GM19452 (cell line): ENCODE measurements around the gene GH2.
"Not testable (repeated sequence)": the region's sequence is repeated elsewhere in the genome, so short reads cannot be mapped to it uniquely, and the experiment has no call there.

Source experiments
- ATAC-seq: cut with Tn5 transposase; IDR thresholded peaks from one replicate; pipeline ENCODE4 v1.9.1; 2021; ENCODE audit not compliant: unreplicated experiment

Gene GH2

GRCh38 chr17:63874693-63875092, 7.1 kb downstream of the GH2 start:
- not testable (repeated sequence) for ATAC-seq

- not testable (repeated sequence) for ATAC-seq
Measured at GRCh38 chr17:63874061-63874626, 7.6 kb downstream of the GH2 start.

DNA sequence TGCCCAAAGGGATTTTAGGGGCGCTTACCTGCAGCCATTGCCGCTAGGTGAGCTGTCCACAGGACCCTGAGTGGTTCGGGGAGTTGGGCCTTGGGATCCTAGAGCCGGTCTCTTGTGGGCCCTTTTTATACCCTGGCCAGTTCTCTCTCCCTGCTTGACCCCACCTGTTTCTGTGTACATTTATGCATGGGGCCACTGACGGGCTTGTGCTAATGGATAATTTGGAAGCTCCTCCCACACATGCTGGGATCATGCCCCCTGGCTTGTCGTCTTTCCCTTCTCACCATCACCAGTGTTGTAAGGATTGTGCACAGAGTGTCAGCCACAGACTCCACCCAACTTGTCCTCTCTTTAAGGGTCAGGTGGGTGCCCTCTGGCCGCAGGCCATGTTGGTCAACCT, 8.2 kb downstream of the GH2 start, which contains the start of gene CSH2:
CSH2 (minus strand) TSS at position 101 of the 400 bp plus-strand sequence; CDS start at position 38, 63 bp downstream.
- not testable (repeated sequence) for ATAC-seq

GRCh38 chr17:63871646-63872365, 9.9 kb downstream of the GH2 start:
- ATAC-seq, result not testable (repeated sequence)

DNA sequence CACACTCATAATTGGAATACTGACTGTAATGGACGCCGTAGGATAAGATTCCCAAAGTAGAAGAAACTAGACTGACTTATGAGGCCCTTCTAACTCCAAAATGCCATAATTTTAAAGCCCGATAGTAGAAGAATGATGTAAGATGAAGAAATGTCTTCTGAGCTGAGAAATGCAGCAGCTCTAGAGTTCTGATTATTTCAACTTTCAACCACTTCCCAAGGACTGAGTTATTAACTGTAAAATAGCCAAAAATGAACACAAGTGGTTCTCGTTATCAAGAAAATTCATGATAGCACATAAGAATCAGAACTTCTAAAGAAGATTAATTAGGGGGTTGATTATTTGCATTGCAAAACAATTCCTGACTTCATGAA, 11.5 kb downstream of the GH2 start:
- not testable (repeated sequence) for ATAC-seq

DNA sequence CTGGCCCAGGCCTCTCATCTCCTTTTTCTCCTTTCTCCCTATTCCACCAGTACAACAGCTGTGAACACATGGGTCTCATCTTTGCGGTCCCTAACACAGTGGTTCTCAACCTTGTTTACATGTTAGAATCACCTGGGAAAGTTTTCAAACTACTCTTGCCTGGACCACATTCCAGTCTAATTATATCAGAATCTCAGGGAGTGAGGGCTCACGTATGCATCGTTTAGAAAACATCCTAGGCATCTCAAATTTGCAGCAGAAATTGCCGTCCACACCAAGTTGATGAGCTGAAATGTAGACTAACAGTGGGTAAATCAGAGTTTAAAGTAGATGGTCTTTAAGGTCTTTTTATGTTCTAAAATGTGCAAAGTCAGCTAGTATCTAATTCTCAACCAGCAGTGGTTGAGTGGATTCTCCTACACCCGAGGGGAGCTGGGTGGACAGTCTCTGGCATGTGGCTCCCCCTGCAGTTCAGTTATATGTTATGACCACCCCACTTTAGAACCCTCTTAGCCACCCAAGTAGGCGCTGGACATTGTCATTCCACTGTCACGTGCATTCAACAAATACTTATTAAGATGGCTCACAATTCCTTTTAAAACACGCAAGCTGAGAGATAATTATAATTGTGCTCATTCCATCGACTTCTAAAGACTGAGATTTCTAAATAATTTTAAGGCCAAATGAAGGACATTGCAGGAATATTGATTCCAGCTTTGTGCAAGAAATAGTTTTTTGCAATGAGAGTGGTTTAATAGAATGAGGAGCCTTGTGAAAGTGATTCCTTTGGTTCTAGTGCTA, 12.1 kb downstream of the GH2 start:
- not testable (repeated sequence) for ATAC-seq

GRCh38 chr17:63866625-63867024, 15.1 kb downstream of the GH2 start:
- not testable (repeated sequence) for ATAC-seq

- no peak for ATAC-seq
Measured at GRCh38 chr17:63859257-63859656, 22.5 kb downstream of the GH2 start.

DNA sequence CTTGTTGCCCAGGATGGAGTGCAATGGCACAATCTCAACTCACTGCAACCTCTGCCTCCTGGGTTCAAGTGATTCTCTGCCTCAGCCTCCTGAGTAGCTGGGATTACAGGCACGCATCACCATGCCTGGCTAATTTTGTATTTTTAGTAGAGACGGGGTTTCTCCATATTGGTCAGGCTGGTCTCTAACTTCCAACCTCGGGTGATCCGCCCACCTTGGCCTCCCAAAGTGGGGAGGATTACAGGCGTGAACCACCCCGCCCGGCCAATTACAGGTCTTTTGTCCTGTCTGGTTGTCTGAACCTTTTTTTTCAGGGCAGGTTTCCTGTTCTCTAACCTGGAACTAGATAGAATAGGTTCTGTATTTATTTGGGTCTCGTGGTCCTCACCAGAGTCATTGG, 25.3 kb downstream of the GH2 start:
- ATAC-seq, result not testable (repeated sequence)

DNA sequence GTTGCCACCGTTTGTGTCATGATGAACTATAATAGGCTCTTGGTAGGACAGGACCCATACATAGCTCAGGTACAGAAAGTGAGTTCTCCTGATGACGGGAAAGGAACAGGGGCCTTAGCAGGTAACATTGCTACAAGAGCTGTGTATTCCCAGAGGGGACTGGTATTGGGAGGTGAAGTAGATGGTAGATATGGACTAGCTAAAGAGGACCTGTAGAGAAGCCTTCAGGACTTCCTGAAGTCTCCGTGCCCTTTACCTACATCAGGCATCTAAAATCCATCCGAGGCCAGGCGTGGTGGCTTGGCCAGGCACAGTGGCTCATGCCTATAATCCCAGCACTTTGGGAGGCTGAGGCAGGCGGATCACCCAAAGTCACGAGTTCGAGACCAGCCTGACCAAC, 26.6 kb downstream of the GH2 start:
- no peak for ATAC-seq

DNA sequence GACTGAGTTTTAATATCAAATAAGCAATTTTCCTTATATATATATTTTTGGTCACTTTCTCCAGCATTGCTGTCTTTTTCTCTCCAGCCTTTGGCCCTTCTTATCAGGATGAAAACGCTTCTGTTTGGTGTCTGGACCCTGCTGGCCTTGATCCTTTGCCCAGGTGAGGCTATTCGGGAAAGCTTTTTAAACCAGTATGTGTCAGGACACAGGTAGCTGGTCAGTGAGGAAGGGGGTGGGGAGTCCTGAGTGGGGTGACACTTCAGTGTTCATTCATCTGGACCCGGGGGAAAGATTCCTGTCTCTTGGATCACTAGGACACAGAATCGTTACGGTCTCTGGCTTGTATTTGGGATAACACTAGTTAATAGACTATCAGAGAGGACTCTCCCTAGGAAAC, 27.0 kb downstream of the GH2 start:
- no peak for ATAC-seq

DNA sequence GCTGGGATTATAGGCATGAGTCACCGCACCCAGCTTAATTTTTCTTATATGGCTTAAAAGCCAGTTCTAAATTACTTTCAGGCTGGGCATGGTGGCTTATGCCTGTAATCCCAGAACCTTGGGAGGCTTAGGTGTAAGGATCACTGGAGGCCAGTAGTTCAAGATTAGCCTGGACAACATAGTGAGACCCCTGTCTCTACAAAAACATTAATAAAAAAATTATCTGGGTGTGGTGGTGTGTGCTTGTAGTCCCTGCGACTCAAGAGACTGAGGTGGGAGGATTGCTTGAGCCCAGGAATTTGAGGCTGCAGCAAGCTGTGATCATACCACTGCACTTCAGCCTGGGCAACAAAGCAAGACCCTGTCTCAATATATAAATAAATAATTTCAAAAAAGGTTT, 28.5 kb downstream of the GH2 start:
- no peak for ATAC-seq

DNA sequence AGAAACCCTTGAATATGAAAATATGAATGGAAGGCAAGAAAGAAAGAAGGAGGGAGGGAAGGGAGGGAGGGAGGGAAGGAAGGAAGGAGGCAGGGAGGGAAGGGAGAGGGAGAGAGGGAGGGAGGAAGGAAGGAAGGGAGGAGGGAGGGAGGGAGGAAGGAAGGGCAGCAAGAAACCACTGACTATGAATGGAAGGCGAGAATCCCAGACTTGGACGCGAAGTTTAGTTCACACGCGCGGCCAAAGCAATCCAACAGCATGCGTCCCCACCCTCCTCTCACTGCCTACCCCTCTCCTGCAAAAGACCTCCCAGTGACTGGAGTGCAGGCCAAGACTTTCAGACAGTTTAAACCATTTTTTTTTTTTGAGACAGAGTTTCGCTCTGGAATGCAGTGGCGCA, 31.3 kb downstream of the GH2 start:
- no peak for ATAC-seq

DNA sequence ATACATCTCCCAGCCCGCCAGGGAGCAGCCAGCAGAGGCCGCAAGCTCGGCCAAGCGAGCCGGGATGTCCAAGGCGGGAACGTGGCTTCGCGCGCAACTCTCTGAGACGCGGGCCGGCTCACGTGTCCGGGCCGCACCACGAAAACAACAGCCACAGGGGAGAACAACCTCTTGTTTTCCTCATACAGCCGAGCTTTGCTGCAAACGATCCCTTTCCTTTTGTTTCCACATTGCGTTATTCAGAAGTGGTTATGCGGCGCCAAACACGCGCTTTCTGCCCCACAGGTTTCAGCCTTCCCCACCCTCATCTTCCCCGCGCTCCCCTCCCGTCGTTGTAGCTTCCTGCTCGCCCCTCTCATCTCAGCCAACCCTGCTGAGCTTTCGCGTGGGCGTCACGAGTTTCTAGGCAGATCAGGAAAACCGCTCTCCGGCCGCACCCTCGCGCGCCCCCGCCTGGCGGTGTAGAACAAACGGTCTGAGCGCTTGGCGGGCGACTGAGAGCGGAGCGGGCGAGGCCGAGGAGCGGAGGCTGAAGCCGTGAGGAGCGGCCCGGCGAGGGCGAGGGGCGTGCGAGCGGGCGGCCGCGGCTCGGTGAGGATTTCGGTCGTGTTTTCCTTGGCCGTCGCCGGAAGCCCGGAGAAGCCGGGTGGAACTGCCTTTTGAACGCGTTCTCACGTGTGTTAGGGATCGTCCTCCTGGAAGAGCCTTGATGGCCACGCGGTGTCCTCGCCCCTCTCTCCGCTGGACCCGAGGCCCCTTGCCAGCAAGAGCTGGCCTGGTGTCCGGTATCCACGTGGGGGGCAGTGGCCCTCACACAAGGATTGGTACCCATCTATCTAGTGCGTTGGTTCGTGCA, 32.7 kb downstream of the GH2 start:
- peak; percentile 87 for ATAC-seq

- no peak for ATAC-seq
Measured at GRCh38 chr17:63847525-63848249, 34.1 kb downstream of the GH2 start.

DNA sequence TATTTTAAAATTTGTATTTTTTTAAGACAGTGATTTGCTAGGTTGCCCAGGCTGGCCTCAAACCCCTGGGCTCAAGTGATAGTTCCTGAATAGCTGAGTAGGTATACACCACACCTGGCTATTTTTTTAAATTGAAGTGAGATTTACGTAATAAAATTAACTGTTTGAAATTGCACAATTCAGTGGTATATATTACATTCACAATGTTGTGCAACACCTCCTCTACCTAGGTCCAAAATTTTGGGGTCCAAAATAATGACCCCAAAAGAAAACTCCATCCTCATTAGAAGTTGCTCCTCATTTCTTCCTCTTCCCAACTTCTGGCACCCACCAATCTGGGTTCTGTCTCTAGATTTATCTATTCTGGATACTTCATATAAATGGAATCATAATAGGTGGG, 36.2 kb downstream of the GH2 start:
- ATAC-seq, result no peak

DNA sequence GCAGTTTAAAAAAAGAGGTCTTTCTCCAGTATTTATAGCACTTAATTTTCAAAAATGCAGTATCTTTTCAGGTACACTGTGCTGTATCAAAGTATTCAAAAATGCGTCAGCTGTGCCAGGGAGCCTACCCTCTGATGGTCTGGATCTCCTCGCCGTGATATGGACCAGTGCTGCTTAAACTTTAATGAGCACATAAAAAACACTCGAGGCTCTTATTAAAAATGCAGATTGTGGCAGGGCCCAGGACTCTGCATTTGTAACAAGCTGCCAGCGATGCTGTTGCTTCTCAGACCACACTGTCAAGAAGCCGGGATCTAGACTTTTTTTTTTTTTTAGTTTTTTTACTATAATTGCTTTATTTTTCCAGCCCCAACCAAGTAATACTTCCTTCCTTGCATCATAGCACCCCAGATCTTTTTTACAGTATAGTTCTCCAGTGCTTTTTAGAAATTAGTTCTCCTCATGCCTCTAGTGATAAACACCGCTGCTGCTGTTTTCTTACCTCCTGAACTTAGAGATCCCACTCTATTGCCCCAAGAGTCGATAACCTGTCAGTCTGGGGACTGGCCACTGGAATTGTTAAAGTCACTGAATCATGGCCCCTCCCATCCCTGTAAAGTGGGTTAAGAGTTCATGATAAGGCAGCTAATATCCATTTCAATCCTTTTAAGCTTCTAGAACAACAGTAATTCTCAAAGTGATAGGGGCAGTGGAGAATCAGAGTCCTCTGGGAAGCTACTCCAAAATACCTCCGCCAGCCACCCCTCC, 37.6 kb downstream of the GH2 start:
- ATAC-seq, result no peak

DNA sequence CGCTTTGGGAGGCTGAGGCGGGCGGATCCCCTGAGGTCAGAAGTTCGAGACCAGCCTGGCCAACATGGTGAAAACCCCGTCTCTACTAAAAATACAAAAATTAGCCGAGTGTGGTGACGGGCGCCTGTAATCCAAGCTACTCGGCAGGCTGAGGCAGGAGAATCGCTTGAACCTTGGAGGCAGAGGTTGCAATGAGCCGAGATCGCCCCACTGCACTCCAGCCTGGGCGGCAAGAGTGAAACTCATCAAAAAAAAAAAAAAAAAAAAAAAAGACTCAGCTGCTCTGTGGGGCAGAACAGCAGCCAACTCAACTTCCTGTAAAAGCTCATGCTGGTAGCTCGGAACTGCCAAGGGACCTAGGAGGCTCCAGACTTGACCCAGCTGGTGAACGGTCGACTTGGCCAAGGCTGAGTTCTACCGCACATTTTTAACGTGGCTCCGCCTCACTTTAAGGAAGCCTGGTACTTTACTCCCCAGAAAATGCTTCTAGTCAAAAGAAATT, 38.3 kb downstream of the GH2 start:
- ATAC-seq, result not testable (repeated sequence)
